ENCODE results near the gene LRRC7.

DNA sequence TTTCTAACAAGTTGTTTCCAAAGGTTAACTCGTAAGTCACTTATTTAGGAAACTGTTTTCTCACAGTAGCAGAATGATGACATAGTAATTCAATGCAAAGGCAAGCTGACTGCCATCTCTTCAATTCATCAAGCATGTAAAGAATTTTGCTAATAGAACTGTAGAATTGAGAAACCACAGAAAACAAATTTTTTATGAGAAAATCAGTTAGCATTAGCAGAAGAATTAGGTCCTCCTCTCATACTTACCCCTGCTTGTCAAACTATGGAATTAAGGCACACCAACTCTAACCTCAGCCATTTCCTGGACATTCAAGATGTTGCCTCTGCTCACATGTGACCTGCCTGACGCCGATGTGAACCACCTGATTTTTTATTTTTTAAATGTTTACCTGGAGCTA is 522.4 kb downstream of the LRRC7 start:
- TF ChIP-seq YY1 (IDR thresholded peaks at IDR 0.05; ENCODE audit: insufficient read depth, insufficient read length) (no peak), ZNF274 (IDR thresholded peaks at IDR 0.05; ENCODE audit: low read depth, low read length) (no peak), SUZ12 (IDR thresholded peaks at IDR 0.05; ENCODE audit: extremely low read depth, insufficient read depth, insufficient read length) (no peak)
